Peyer's patch (tissue), 4 donors: ENCODE results near the gene KSR2.

ENCODE experiments used
- POLR2A ChIP-seq, 2 donors: fragments of 450-650 bp; IDR thresholded peaks; one replicate each; pipeline ENCODE4 v1.5.1; 2017; ENCODE audit warnings: antibody characterized with exemption in 2 of 2, mild to moderate bottlenecking in 2 of 2, moderate library complexity in 2 of 2
- TF ChIP-seq, protein P1 (sequence below), 6 experiments: fragments of 450-650 bp in 4 of 6; fragments of 200-600 bp in 2 of 6; sonication (generic) in 1 of 6; IDR thresholded peaks; one replicate each; pipeline ENCODE4 v1.5.1; 2017 to 2019; ENCODE audit warnings: antibody characterized with exemption in 6 of 6, mild to moderate bottlenecking in 3 of 6, moderate library complexity in 1 of 6

DNA sequence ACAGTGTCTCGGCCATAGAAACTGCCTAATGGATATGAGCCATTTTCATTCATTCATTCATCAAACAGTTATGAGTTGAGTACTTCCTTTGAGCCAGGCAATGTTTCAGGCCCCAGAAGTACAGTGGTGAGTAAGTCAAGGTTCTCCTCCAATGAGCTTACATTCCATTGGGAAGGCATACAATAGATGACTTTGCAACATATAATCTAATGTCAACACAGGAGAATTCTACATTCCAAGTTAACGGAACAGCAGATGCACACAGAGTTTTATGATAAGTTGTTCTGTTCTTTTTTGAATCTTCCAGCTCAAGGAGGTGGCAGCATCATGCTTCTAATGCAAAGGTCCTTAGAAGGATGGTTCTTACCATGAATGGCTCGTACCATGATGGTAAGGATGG lies 44.5 kb upstream of the KSR2 start:
- TF ChIP-seq, protein P1, sequence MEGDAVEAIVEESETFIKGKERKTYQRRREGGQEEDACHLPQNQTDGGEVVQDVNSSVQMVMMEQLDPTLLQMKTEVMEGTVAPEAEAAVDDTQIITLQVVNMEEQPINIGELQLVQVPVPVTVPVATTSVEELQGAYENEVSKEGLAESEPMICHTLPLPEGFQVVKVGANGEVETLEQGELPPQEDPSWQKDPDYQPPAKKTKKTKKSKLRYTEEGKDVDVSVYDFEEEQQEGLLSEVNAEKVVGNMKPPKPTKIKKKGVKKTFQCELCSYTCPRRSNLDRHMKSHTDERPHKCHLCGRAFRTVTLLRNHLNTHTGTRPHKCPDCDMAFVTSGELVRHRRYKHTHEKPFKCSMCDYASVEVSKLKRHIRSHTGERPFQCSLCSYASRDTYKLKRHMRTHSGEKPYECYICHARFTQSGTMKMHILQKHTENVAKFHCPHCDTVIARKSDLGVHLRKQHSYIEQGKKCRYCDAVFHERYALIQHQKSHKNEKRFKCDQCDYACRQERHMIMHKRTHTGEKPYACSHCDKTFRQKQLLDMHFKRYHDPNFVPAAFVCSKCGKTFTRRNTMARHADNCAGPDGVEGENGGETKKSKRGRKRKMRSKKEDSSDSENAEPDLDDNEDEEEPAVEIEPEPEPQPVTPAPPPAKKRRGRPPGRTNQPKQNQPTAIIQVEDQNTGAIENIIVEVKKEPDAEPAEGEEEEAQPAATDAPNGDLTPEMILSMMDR (IDR thresholded peaks at IDR 0.05) = no peak
- TF ChIP-seq POLR2A (IDR thresholded peaks at IDR 0.05) = no peak
